BLaER1 (cell line): ENCODE measurements around the gene ALDH4A1.

Experiments
- H3K27ac ChIP-seq: shearing (Covaris generic); formaldehyde crosslinking; 2 replicates; pipeline ENCODE4 v1.8.1; 2022
- H3K27me3 ChIP-seq: shearing (Covaris generic); formaldehyde crosslinking; 2 replicates; pipeline ENCODE4 v1.8.1; 2022
- H3K36me3 ChIP-seq: shearing (Covaris generic); formaldehyde crosslinking; 2 replicates; pipeline ENCODE4 v1.8.1; 2022
- H3K4me1 ChIP-seq: shearing (Covaris generic); formaldehyde crosslinking; 2 replicates; pipeline ENCODE4 v1.8.1; 2022
- H3K4me2 ChIP-seq: shearing (Covaris generic); formaldehyde crosslinking; 2 replicates; pipeline ENCODE4 v1.8.1; 2022
- H3K4me3 ChIP-seq: shearing (Covaris generic); formaldehyde crosslinking; 2 replicates; pipeline ENCODE4 v1.8.1; 2022
- H3K9ac ChIP-seq: shearing (Covaris generic); formaldehyde crosslinking; 2 replicates; pipeline ENCODE4 v1.8.1; 2022
- H3K9me3 ChIP-seq: shearing (Covaris generic); formaldehyde crosslinking; 2 replicates; pipeline ENCODE4 v1.8.1; 2022
- H4K20me1 ChIP-seq: shearing (Covaris generic); formaldehyde crosslinking; 2 replicates; pipeline ENCODE4 v1.8.1; 2022
- Cebpa-rat ChIP-seq: shearing (Covaris generic); IDR thresholded peaks from 2 replicates; pipeline ENCODE4 v1.8.1; 2022

ALDH4A1 gene

DNA sequence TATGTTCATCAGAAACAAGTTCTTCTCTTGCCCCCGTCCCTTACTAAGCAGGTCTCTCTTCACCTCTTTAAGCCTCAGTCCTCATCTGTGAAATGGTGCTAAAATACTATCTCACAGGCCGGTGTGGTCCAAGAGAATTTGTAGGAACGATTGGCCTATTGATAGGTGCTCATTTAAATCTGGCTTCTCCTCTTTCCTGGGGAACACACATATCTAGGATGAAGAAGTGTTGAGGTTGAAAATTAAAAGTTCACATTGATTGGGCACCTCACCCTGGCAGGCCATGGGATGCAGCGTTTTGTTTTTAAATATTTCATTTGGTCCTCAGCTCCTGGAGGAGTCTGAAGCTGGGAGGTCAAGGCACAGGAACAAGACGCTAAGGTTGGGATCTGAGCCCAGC lies 34.0 kb downstream of the ALDH4A1 start:
- H3K36me3 ChIP-seq = peaks cover 18% of the 10 kb centered on the region
- no peak overlapping the region for H3K4me3 ChIP-seq
- no peak overlapping the region for H3K27ac ChIP-seq
- peaks cover 35% of the 10 kb centered on the region for H3K4me1 ChIP-seq
- H3K4me2 ChIP-seq = peak overlapping the region; percentile 78; the same call in 1 of the 2 replicates
- no peak overlapping the region for H3K9ac ChIP-seq
- no peaks in the 10 kb centered on the region for H4K20me1 ChIP-seq
- no peak for TF ChIP-seq Cebpa-rat
- H3K9me3 ChIP-seq = no peaks in the 10 kb centered on the region
- no peaks in the 10 kb centered on the region for H3K27me3 ChIP-seq

DNA sequence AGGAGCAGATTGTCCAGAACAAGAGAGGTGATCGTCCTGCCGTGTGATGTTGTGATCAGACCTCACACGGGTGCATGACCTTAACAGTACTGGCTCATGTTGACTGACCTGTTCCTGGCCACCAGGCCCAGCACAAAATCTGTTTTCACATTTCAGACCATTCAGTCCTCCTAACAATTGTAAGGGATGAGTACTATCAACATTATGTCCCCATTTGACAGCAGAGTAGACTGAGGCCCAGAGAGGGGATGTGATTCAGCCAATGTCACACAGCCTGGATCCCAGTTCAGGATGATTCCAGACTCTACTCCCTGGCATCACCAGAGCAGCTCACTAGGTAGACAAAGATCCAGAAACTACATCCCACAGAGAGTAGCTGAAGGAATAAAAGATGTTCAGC lies 35.5 kb downstream of the ALDH4A1 start:
- Histone ChIP-seq H3K4me3 (no peak overlapping the region), H3K36me3 (peaks cover 3% of the 10 kb centered on the region; the same call in 1 of the 2 replicates), H3K27me3 (no peaks in the 10 kb centered on the region), H3K9ac (no peak overlapping the region), H3K9me3 (no peaks in the 10 kb centered on the region), H3K4me2 (no peak overlapping the region), H3K27ac (no peak overlapping the region), H3K4me1 (peaks cover 50% of the 10 kb centered on the region), H4K20me1 (no peaks in the 10 kb centered on the region)
- TF ChIP-seq Cebpa-rat = no peak

DNA sequence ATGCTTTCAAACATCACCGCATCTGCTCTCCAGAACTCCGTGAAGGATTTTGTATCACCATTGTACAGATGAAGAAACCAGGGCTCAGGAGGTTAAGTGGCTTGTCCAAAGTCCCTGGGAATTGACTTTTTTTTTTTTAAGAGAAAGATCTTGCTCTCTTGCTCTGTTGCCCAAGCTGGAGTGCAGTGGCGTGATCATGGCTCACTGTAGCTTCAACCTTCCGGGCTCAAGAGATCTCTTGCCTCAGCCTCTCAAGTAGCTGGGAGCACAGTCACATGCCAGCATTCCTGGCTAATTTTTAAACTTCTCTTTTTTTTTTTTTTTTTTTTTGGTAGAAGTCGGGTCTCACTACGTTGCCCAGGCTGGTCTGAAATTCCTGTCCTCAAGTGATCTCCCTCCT lies 36.0 kb downstream of the ALDH4A1 start:
- no peaks in the 10 kb centered on the region for H3K27me3 ChIP-seq
- no peak overlapping the region for H3K4me2 ChIP-seq
- TF ChIP-seq Cebpa-rat = no peak
- no peaks in the 10 kb centered on the region for H3K36me3 ChIP-seq
- H3K9ac ChIP-seq = no peak overlapping the region
- no peaks in the 10 kb centered on the region for H3K9me3 ChIP-seq
- H4K20me1 ChIP-seq = no peaks in the 10 kb centered on the region
- no peak overlapping the region for H3K27ac ChIP-seq
- peaks cover 49% of the 10 kb centered on the region for H3K4me1 ChIP-seq
- no peak overlapping the region for H3K4me3 ChIP-seq

DNA sequence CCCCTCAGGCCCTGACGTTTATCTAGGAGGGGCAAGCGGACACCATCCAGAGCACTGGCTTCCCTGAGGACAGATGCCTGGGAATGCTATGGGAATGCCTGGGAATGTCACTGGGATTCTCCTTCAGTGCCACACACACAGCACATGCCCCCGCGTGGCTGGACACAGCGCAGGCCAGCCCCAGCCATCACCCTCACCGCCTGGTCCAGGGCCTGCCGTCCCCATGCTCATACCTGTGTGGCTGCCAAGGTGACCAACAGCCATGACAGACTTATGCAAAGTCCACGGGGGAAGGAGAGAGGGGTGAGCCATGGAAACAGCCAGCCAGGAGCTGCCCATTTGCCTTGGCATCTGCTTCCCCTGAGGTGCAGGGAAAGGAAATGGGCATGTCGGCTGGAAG lies 37.2 kb downstream of the ALDH4A1 start:
- peaks cover 46% of the 10 kb centered on the region for H3K4me1 ChIP-seq
- H3K4me2 ChIP-seq = peak overlapping the region; percentile 51
- no peaks in the 10 kb centered on the region for H3K27me3 ChIP-seq
- no peaks in the 10 kb centered on the region for H4K20me1 ChIP-seq
- no peaks in the 10 kb centered on the region for H3K36me3 ChIP-seq
- no peak overlapping the region for H3K27ac ChIP-seq
- no peak overlapping the region for H3K4me3 ChIP-seq
- no peak for TF ChIP-seq Cebpa-rat
- no peak overlapping the region for H3K9ac ChIP-seq
- no peaks in the 10 kb centered on the region for H3K9me3 ChIP-seq

DNA sequence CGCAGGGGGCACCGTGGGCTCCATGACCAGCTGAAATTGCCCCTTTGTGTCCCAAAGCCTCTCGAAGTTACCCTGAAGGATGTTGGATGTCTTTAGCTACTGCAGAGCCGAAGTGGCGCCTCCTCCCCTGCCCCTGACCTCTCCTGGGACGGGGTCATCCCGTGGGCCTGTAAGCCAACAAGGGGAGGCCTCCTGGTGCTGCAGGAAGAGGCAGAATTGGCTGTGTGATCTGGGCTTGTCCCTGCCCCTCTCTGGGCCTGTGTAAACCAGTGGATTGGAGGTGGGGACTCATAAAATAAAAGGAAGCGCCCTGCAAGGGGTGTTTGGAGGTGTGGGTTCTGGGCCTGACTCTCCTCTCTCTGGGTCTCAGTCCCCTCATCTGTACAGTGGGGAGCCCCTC lies 40.8 kb downstream of the ALDH4A1 start:
- peaks cover 31% of the 10 kb centered on the region for H3K4me1 ChIP-seq
- no peaks in the 10 kb centered on the region for H4K20me1 ChIP-seq
- no peak overlapping the region for H3K9ac ChIP-seq
- H3K9me3 ChIP-seq = no peaks in the 10 kb centered on the region
- H3K36me3 ChIP-seq = no peaks in the 10 kb centered on the region
- no peak overlapping the region for H3K4me3 ChIP-seq
- TF ChIP-seq Cebpa-rat = no peak
- H3K4me2 ChIP-seq = peak overlapping the region; percentile 58
- H3K27ac ChIP-seq = no peak overlapping the region
- H3K27me3 ChIP-seq = no peaks in the 10 kb centered on the region

DNA sequence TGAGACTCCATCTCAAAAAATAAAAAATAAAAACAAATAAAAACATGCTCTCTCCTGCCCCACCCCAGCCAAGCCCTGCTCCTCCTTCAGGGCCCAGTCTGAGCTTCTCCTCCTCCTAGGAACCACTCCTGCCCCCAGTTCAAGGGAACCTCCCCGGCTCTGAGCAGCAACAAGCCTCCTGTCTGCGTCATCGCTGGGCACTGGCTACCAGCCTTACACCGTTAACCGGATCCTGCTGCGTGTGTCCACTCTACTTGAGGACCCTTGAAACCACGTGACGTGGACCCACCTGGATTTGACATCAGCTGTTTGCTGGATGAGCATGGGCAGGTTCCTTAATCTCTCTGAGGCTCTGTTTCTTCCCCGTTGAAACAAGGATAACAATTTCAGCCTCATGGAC lies 41.3 kb downstream of the ALDH4A1 start:
- no peaks in the 10 kb centered on the region for H4K20me1 ChIP-seq
- TF ChIP-seq Cebpa-rat = no peak
- no peak overlapping the region for H3K4me2 ChIP-seq
- H3K9me3 ChIP-seq = no peaks in the 10 kb centered on the region
- no peaks in the 10 kb centered on the region for H3K36me3 ChIP-seq
- H3K27me3 ChIP-seq = no peaks in the 10 kb centered on the region
- H3K4me1 ChIP-seq = peaks cover 31% of the 10 kb centered on the region
- H3K4me3 ChIP-seq = no peak overlapping the region
- no peak overlapping the region for H3K27ac ChIP-seq
- no peak overlapping the region for H3K9ac ChIP-seq

DNA sequence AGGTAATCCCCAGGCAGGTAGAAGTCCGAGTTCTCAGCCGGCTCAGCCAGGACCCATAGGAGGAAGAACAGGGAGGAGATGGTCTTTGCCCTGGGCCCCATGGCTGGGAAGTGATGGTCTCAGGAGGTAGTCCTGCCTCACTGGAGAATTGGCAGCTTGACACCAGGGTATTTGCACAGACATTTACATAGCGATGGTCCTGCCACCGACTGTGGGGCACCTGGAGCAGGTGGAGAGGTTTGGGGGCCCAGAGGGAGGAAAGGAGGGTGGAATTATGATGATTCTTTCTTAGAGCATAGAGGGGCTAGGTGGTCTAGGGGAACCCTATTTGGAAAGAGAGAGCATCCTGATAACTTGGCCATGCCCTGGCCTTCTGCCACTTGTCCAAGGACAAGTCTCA lies 42.8 kb downstream of the ALDH4A1 start, which contains the start of gene TAS1R2:
Gene TAS1R2 (minus strand): TSS at position 101 of the 400 bp plus-strand sequence. CDS start 0 bp downstream, at position 101.
- Histone ChIP-seq H3K27me3 (no peaks in the 10 kb centered on the region), H3K4me1 (peaks cover 21% of the 10 kb centered on the region), H3K9me3 (no peaks in the 10 kb centered on the region), H3K9ac (no peak within 1 kb of the TSS), H4K20me1 (no peaks in the 10 kb centered on the region), H3K27ac (no peak within 1 kb of the TSS), H3K4me3 (no peak within 1 kb of the TSS), H3K4me2 (no peak within 1 kb of the TSS), H3K36me3 (no peaks in the 10 kb centered on the region)
- no peak for TF ChIP-seq Cebpa-rat

DNA sequence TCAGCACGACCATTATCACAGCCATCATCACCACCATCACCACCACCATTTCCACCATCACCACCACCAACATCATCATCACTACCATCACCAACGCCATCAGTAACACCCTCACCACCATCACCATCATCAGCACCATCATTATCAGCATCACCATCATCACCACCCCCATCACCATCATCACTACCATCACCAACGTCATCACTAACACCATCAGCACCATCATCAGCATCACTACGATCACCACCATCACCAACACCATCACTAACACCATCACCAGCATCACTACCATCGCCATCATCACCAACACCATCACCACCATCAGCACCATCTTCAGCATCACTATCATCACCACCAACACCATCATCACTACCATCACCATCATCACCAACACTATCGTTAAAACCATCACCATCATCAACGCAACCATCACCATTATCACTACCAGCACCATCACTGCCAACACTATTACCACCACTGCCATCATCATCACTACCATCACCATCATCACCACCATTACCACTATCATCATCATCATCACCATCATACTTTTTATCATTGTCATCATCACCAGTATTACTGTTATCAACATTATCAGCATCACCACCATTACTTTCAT lies 44.2 kb downstream of the ALDH4A1 start:
- H3K9ac ChIP-seq = no peak overlapping the region
- no peaks in the 10 kb centered on the region for H3K9me3 ChIP-seq
- H3K27me3 ChIP-seq = no peaks in the 10 kb centered on the region
- H3K4me3 ChIP-seq = no peak overlapping the region
- no peaks in the 10 kb centered on the region for H3K36me3 ChIP-seq
- no peak overlapping the region for H3K4me2 ChIP-seq
- no peak overlapping the region for H3K27ac ChIP-seq
- peaks cover 17% of the 10 kb centered on the region for H3K4me1 ChIP-seq
- H4K20me1 ChIP-seq = no peaks in the 10 kb centered on the region
- no peak for TF ChIP-seq Cebpa-rat

DNA sequence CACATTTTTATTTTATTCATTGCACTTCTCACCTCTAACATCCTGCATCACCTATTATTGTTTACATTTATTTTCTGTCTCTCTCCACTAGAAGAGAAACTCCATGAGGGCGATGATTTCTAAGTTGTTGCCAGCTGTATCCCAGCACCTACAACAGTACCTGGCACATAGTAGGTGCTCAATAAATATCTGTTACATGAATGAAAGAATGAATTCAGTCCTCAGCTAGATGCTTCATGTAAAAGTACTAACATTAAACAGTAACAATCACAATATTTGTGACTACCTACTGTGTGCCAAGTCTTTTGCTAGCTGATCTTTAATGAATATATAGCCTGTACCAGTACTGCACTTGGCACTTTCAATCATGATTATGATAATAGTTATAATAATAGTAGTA lies 45.9 kb downstream of the ALDH4A1 start:
- Histone ChIP-seq H3K27me3 (no peaks in the 10 kb centered on the region), H3K4me3 (no peak overlapping the region), H3K36me3 (no peaks in the 10 kb centered on the region), H3K4me2 (no peak overlapping the region), H3K9me3 (no peaks in the 10 kb centered on the region), H3K4me1 (no peaks in the 10 kb centered on the region), H3K9ac (no peak overlapping the region), H4K20me1 (no peaks in the 10 kb centered on the region), H3K27ac (no peak overlapping the region)
- TF ChIP-seq Cebpa-rat = no peak

DNA sequence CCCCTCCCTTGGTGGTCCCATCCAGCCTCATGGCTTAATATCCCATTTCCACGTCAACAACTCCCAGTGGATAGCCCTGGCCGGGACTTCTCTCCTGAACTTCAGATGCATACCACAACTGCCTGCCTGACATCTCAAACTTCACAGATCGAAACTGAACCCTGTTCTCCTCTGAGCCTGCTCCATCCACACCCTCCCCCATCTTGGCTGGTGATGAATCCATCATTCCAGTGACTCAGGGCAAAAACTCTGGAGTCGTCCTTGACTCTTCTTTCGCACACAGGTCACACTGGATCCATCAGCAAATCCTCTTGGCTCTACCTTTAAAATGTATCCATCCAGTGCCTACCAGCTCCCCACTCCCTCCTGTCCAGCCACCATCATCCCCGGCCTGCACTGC lies 46.8 kb downstream of the ALDH4A1 start:
- no peaks in the 10 kb centered on the region for H3K4me1 ChIP-seq
- no peaks in the 10 kb centered on the region for H4K20me1 ChIP-seq
- no peaks in the 10 kb centered on the region for H3K27me3 ChIP-seq
- H3K4me2 ChIP-seq = no peak overlapping the region
- no peaks in the 10 kb centered on the region for H3K9me3 ChIP-seq
- no peak overlapping the region for H3K4me3 ChIP-seq
- H3K27ac ChIP-seq = no peak overlapping the region
- H3K36me3 ChIP-seq = no peaks in the 10 kb centered on the region
- H3K9ac ChIP-seq = no peak overlapping the region
- TF ChIP-seq Cebpa-rat = no peak
